ENCODE results near the gene PFKFB4. TPM values are rescaled to one million over a fixed set of nuclear protein-coding genes. Genes with fewer than 3 reads are reported as not detected.

PFKFB4 gene
- total RNA-seq, 1 experiment from 2014 or later = 20.3 TPM

- TF ChIP-seq CTCF (IDR thresholded peaks at IDR 0.05 in 2 of 3, conservative IDR thresholded peaks at IDR 0.05 in 1 of 3; ENCODE audit: borderline replicate concordance in 1 of 3, insufficient read depth in 1 of 3, low read depth in 2 of 3, low read length in 2 of 3) = no peak
- TF ChIP-seq ZNF274 (IDR thresholded peaks at IDR 0.05; ENCODE audit: low read depth, low read length) = no peak
- no peak for TF ChIP-seq EZH2phosphoT487 (IDR thresholded peaks at IDR 0.05; ENCODE audit: borderline replicate concordance)
- TF ChIP-seq CEBPB (IDR thresholded peaks at IDR 0.05; ENCODE audit: low read depth) = no peak
- no peak for TF ChIP-seq SIN3A (IDR thresholded peaks at IDR 0.05; ENCODE audit: low read depth)
These were observed 18.2 kb downstream of the PFKFB4 start (continued) for GRCh38 chr3:48538451-48538850.

GRCh38 chr3:48536785-48537184 is 19.8 kb downstream of the PFKFB4 start:
- ChIA-PET RAD21 (ENCODE audit: low non-redundant PET in 1 of 2, low total read pairs in 2 of 2, uncharacterized antibody in 2 of 2, unreplicated experiment in 2 of 2) (no interaction called here), POLR2A (no interaction called here), CTCF (no interaction called here)
- intact Hi-C loops (cut with micrococcal nuclease) = no loop called here
- no peak for DNase-seq (ENCODE audit: low read depth, low spot score)
- H3K27ac ChIP-seq (ENCODE audit: low read depth, low read length) = no peak overlapping the region
- H3K9ac ChIP-seq (ENCODE audit: low read length) = no peak overlapping the region
- no peaks in the 10 kb centered on the region for H3K79me2 ChIP-seq (ENCODE audit: insufficient read depth, low read length)
- no peaks in the 10 kb centered on the region for H3K9me3 ChIP-seq (ENCODE audit: control insufficient read depth in 1 of 2, insufficient read depth in 1 of 2, low read depth in 1 of 2, low read length in 2 of 2)
- H3K36me3 ChIP-seq (ENCODE audit: control insufficient read depth in 1 of 2, insufficient read depth in 2 of 2, low read length in 2 of 2) = peaks cover 4 to 30% of the 10 kb centered on the region in 2 experiments; a peak in 3 of 4 replicates
- no peak for ATAC-seq
- TF ChIP-seq EZH2phosphoT487 (IDR thresholded peaks at IDR 0.05; ENCODE audit: borderline replicate concordance) (no peak), CTCF (IDR thresholded peaks at IDR 0.05 in 2 of 3, conservative IDR thresholded peaks at IDR 0.05 in 1 of 3; ENCODE audit: borderline replicate concordance in 1 of 3, insufficient read depth in 1 of 3, low read depth in 2 of 3, low read length in 2 of 3) (no peak), TCF7L2 (IDR thresholded peaks at IDR 0.05; ENCODE audit: borderline replicate concordance, extremely low read depth, insufficient read depth, insufficient read length) (no peak), CBX3 (IDR thresholded peaks at IDR 0.05; ENCODE audit: low read depth) (no peak), ZFX (IDR thresholded peaks at IDR 0.05) (no peak), ATF3 (IDR thresholded peaks at IDR 0.05) (no peak), EZH2 (IDR thresholded peaks at IDR 0.05) (no peak)
- no peak overlapping the region for H3K4me2 ChIP-seq (ENCODE audit: low read length)
- H2AFZ ChIP-seq (ENCODE audit: low read depth, low read length, poor library complexity, severe bottlenecking) = no peak overlapping the region
- no TSS peak for BruUV-seq (replicated peaks)
- no peaks in the 10 kb centered on the region for H3K27me3 ChIP-seq (ENCODE audit: insufficient read depth, low read length)
- H3K4me3 ChIP-seq (replicated peaks in 1 of 2; ENCODE audit: low read depth in 1 of 2, low read length in 2 of 2) = no peak overlapping the region
- no peaks in the 10 kb centered on the region for H3K4me1 ChIP-seq (ENCODE audit: control insufficient read depth in 1 of 2, insufficient read depth in 2 of 2, low read length in 2 of 2)
- H3K9me2 ChIP-seq (ENCODE audit: insufficient read depth) = no peaks in the 10 kb centered on the region
- no peaks in the 10 kb centered on the region for H4K20me1 ChIP-seq (ENCODE audit: insufficient read depth)
